ENCODE results near the gene RBFOX2. TPM values are rescaled to one million over a fixed set of nuclear protein-coding genes. Genes with fewer than 3 reads are reported as not detected.

RBFOX2 gene
- polyA plus RNA-seq, 1 of the 3 experiments (the other 2 are of a cell fraction) = 115 TPM

- no peak for DNase-seq
- Histone ChIP-seq H3K9ac (no peak overlapping the region), H3K4me2 (no peak overlapping the region), H3K79me2 (ENCODE audit: insufficient read depth) (peaks cover 92% of the 10 kb centered on the region), H3K27ac (ENCODE audit: low read depth in 2 of 2, low read length in 1 of 2) (no peak overlapping the region), H3K4me3 (ENCODE audit: low read depth in 2 of 2, low read length in 1 of 2) (no peak overlapping the region), H3K9me3 (no peaks in the 10 kb centered on the region), H3K4me1 (ENCODE audit: control insufficient read depth in 1 of 2, insufficient read depth in 2 of 2, low read depth in 1 of 2, low read length in 1 of 2) (peaks cover 7 to 10% of the 10 kb centered on the region in 2 experiments; a peak in 2 of 4 replicates), H3K36me3 (replicated peaks in 1 of 2; ENCODE audit: control insufficient read depth in 1 of 2, insufficient read depth in 2 of 2, low read length in 1 of 2) (peaks cover 0 to 4% of the 10 kb centered on the region in 2 experiments), H3F3A (replicated peaks; ENCODE audit: insufficient read depth) (peaks cover 4% of the 10 kb centered on the region), H4K20me1 (ENCODE audit: insufficient read depth) (peaks cover 96% of the 10 kb centered on the region), H3K27me3 (ENCODE audit: insufficient read depth) (no peaks in the 10 kb centered on the region), H3K9me2 (no peaks in the 10 kb centered on the region), H2AFZ (ENCODE audit: low read depth) (no peak overlapping the region)
- WGBS (ENCODE audit: low lambda C conversion rate) = 87% methylated on average over 2 of the region's 2 CpGs
- ChIA-PET POLR2A (no interaction called here), CTCF (interaction anchor here (0.7 kb wide), 1 partner anchor 8 kb away, joined by 3 read pairs; no protein-coding TSS in a partner anchor)
- no peak for TF ChIP-seq NRF1 (IDR thresholded peaks at IDR 0.05; ENCODE audit: low read depth, low read length)
- no peak for TF ChIP-seq GABPA (IDR thresholded peaks at IDR 0.05; ENCODE audit: low read depth)
- TF ChIP-seq PBX3 (IDR thresholded peaks at IDR 0.05) = no peak
- TF ChIP-seq USF1 (IDR thresholded peaks at IDR 0.05; ENCODE audit: borderline replicate concordance, low read depth) = no peak
- no peak for TF ChIP-seq GATA2 (CRISPR knock-in tag; IDR thresholded peaks at IDR 0.05)
- no peak for TF ChIP-seq SIN3A (IDR thresholded peaks at IDR 0.05; ENCODE audit: borderline replicate concordance, low read depth, low read length)
- no peak for TF ChIP-seq FOXJ3 (CRISPR knock-in tag; IDR thresholded peaks at IDR 0.05)
- no peak for TF ChIP-seq MAX (IDR thresholded peaks at IDR 0.05; ENCODE audit: low read depth)
- no peak for TF ChIP-seq RCOR1 (IDR thresholded peaks at IDR 0.05; ENCODE audit: low read length)
- TF ChIP-seq NFIC (IDR thresholded peaks at IDR 0.05; ENCODE audit: borderline replicate concordance) = no peak
- TF ChIP-seq RXRA (IDR thresholded peaks at IDR 0.05; ENCODE audit: borderline replicate concordance, low read depth) = no peak
- no peak for TF ChIP-seq MEF2A (IDR thresholded peaks at IDR 0.05; ENCODE audit: borderline replicate concordance, low read depth)
Measured at GRCh38 chr22:35854334-35854733, 174.3 kb downstream of the RBFOX2 start.

- CTCF ChIA-PET = no interaction called here
- H3K4me3 ChIP-seq (ENCODE audit: low read depth in 2 of 2, low read length in 1 of 2) = no peak overlapping the region
- H3K36me3 ChIP-seq (replicated peaks in 1 of 2; ENCODE audit: control insufficient read depth in 1 of 2, insufficient read depth in 2 of 2, low read length in 1 of 2) = peaks cover 0 to 4% of the 10 kb centered on the region in 2 experiments
- no peak for DNase-seq
- peaks cover 95% of the 10 kb centered on the region for H3K79me2 ChIP-seq (ENCODE audit: insufficient read depth)
- no peaks in the 10 kb centered on the region for H3K9me3 ChIP-seq
- peaks cover 94% of the 10 kb centered on the region for H4K20me1 ChIP-seq (ENCODE audit: insufficient read depth)
- no peaks in the 10 kb centered on the region for H3K9me2 ChIP-seq
- H3K4me2 ChIP-seq = no peak overlapping the region
- no peak overlapping the region for H2AFZ ChIP-seq (ENCODE audit: low read depth)
- H3F3A ChIP-seq (replicated peaks; ENCODE audit: insufficient read depth) = peaks cover 8% of the 10 kb centered on the region
- no peak for TF ChIP-seq TEAD4 (IDR thresholded peaks at IDR 0.05; ENCODE audit: borderline replicate concordance, insufficient read depth)
- no peak for TF ChIP-seq CHD2 (IDR thresholded peaks at IDR 0.05; ENCODE audit: low read length, partially characterized antibody)
- TF ChIP-seq MXI1 (IDR thresholded peaks at IDR 0.05; ENCODE audit: low read depth, low read length) = no peak
- TF ChIP-seq FOSL2 (IDR thresholded peaks at IDR 0.05; ENCODE audit: borderline replicate concordance, low read depth) = no peak
- TF ChIP-seq MEF2A (IDR thresholded peaks at IDR 0.05; ENCODE audit: borderline replicate concordance, low read depth) = no peak
- no peak for TF ChIP-seq RFX5 (IDR thresholded peaks at IDR 0.05; ENCODE audit: low read length)
- no peak for TF ChIP-seq FOXJ3 (CRISPR knock-in tag; IDR thresholded peaks at IDR 0.05)
- TF ChIP-seq GATA2 (CRISPR knock-in tag; IDR thresholded peaks at IDR 0.05) = no peak
- no peak for TF ChIP-seq RAD21 (IDR thresholded peaks at IDR 0.05; ENCODE audit: low read length)
- TF ChIP-seq ELF1 (IDR thresholded peaks at IDR 0.05) = no peak
- TF ChIP-seq IRF3 (IDR thresholded peaks at IDR 0.05; ENCODE audit: low read depth, low read length) = no peak
- TF ChIP-seq YY1 (IDR thresholded peaks at IDR 0.05; ENCODE audit: low read depth) = no peak
- no peak for TF ChIP-seq TAF1 (IDR thresholded peaks at IDR 0.05; ENCODE audit: borderline replicate concordance, low read depth, low read length)
- TF ChIP-seq GABPA (IDR thresholded peaks at IDR 0.05; ENCODE audit: low read depth) = no peak
- no peaks in the 10 kb centered on the region for H3K27me3 ChIP-seq (ENCODE audit: insufficient read depth)
- H3K27ac ChIP-seq (ENCODE audit: low read depth in 2 of 2, low read length in 1 of 2) = no peak overlapping the region
- H3K4me1 ChIP-seq (ENCODE audit: control insufficient read depth in 1 of 2, insufficient read depth in 2 of 2, low read depth in 1 of 2, low read length in 1 of 2) = peaks cover 7 to 14% of the 10 kb centered on the region in 2 experiments; a peak in 3 of 4 replicates
- H3K9ac ChIP-seq = no peak overlapping the region
- POLR2A ChIA-PET = no interaction called here
Measured at GRCh38 chr22:35852076-35852475, 176.5 kb downstream of the RBFOX2 start.
